GM18868 (cell line): Measurements from ENCODE around the gene SLC23A2.

ENCODE experiments used
- ATAC-seq: cut with Tn5 transposase; IDR thresholded peaks from one replicate; pipeline ENCODE4 v1.9.1; 2021; ENCODE audit warnings: mild to moderate bottlenecking, moderate library complexity; ENCODE audit not compliant: unreplicated experiment

Gene SLC23A2

GRCh38 chr20:4971064-4971463 is 30.2 kb downstream of the SLC23A2 start:
- no peak for ATAC-seq

- no peak for ATAC-seq
These were observed 33.4 kb downstream of the SLC23A2 start for GRCh38 chr20:4967752-4968477.

- ATAC-seq, result no peak
These were observed 34.2 kb downstream of the SLC23A2 start for GRCh38 chr20:4966826-4967751.

- no peak for ATAC-seq
These were observed 39.0 kb downstream of the SLC23A2 start for GRCh38 chr20:4962241-4962855.

- no peak for ATAC-seq
These were observed 39.6 kb downstream of the SLC23A2 start for GRCh38 chr20:4961746-4962145.

- no peak for ATAC-seq
These were observed 41.7 kb downstream of the SLC23A2 start for GRCh38 chr20:4959592-4959991.

- peak; percentile 72 for ATAC-seq
These were observed 43.4 kb downstream of the SLC23A2 start for GRCh38 chr20:4957939-4958362.

- no peak for ATAC-seq
These were observed 44.1 kb downstream of the SLC23A2 start for GRCh38 chr20:4957187-4957586.

- ATAC-seq, result no peak
These were observed 45.0 kb downstream of the SLC23A2 start for GRCh38 chr20:4956200-4956810.

- ATAC-seq, result no peak
These were observed 47.4 kb downstream of the SLC23A2 start for GRCh38 chr20:4953881-4954280.

- no peak for ATAC-seq
These were observed 49.1 kb downstream of the SLC23A2 start for GRCh38 chr20:4952229-4952628.

GRCh38 chr20:4951299-4951698 is 50.0 kb downstream of the SLC23A2 start:
- ATAC-seq, result no peak

- no peak for ATAC-seq
These were observed 50.5 kb downstream of the SLC23A2 start for GRCh38 chr20:4950841-4951240.

- ATAC-seq, result no peak
These were observed 50.9 kb downstream of the SLC23A2 start for GRCh38 chr20:4950437-4950836.

GRCh38 chr20:4949833-4950178 is 51.5 kb downstream of the SLC23A2 start:
- peak; percentile 63 for ATAC-seq

- ATAC-seq, result no peak
These were observed 53.3 kb downstream of the SLC23A2 start for GRCh38 chr20:4947817-4948559.

- ATAC-seq, result no peak
These were observed 54.3 kb downstream of the SLC23A2 start for GRCh38 chr20:4946986-4947385.

- ATAC-seq, result no peak
These were observed 54.7 kb downstream of the SLC23A2 start for GRCh38 chr20:4946585-4946984.

- ATAC-seq, result no peak
These were observed 56.6 kb downstream of the SLC23A2 start for GRCh38 chr20:4944518-4945313.

- ATAC-seq, result no peak
These were observed 59.0 kb downstream of the SLC23A2 start for GRCh38 chr20:4942331-4942730.
